Colonic mucosa (tissue), 4 donors: Measurements from ENCODE around the gene PLA2G4B. TPM values are rescaled to one million over a fixed set of nuclear protein-coding genes. Genes with fewer than 3 reads are reported as not detected.
"Not testable (repeated sequence)": the region's sequence is repeated elsewhere in the genome, so short reads cannot be mapped to it uniquely, and the experiment has no call there.

Source experiments
- DNase-seq: peaks from one replicate; pipeline ENCODE4 v3.0.0-alpha.2; 2020
- H3K27ac ChIP-seq: fragments of 200-600 bp; one replicate; pipeline ENCODE4 v1.8.0; 2021
- H3K27me3 ChIP-seq: fragments of 200-600 bp; one replicate; pipeline ENCODE4 v1.8.0; 2021
- H3K36me3 ChIP-seq: fragments of 200-600 bp; one replicate; pipeline ENCODE4 v1.8.0; 2021
- H3K4me1 ChIP-seq: fragments of 200-600 bp; one replicate; pipeline ENCODE4 v1.8.0; 2021; ENCODE audit warnings: mild to moderate bottlenecking
- H3K4me3 ChIP-seq: fragments of 200-600 bp; one replicate; pipeline ENCODE4 v1.8.0; 2021
- H3K9ac ChIP-seq, 2 donors: one replicate each; pipeline ENCODE4 v1.7.0; 2013; ENCODE audit warnings: control low read depth in 2 of 2, low read depth in 2 of 2, low read length in 2 of 2
- H3K9me3 ChIP-seq: fragments of 200-600 bp; one replicate; pipeline ENCODE4 v1.8.0; 2021
- CTCF ChIP-seq: fragments of 200-600 bp; IDR thresholded peaks from one replicate; pipeline ENCODE4 v1.8.0; 2022; ENCODE audit warnings: antibody characterized with exemption, mild to moderate bottlenecking
- intact Hi-C: fragments of 100-400 bp; cut with DNase I; formaldehyde crosslinking; loops from one replicate; pipeline ENCODE4 v1.14.1; 2022
- total RNA-seq, 2 donors: library from RNA; stranded (reverse); fragmentation: NEBNext Ultra II Directional in 1 of 2; extraction: Animal tissue kit (Norgen Biotek cat#: 25700) in 1 of 2; gene quantifications; one replicate each; pipeline ENCODE4 v1.2.1, GENCODE V29; 2021
- donor health status: healthy.
- donor health status: DM: no; HTN: no; CAD: no.
- donor health status: DM: no; HTN: no; CAD: no.

PLA2G4B gene
- total RNA-seq, 2 donors from 2014 or later = 2.2 to 6.2 TPM

GRCh38 chr15:41827880-41828806 is 10.5 kb upstream of the PLA2G4B start, which contains the start of gene JMJD7:
Gene JMJD7, plus strand, starts transcription at chr15:41828092. Its CDS starts 33 bp downstream, at chr15:41828125.
- intact Hi-C loops = no loop called here
- Histone ChIP-seq H3K4me1 (peaks cover 7% of the 10 kb centered on the region), H3K27ac (peak within 1 kb of the TSS; percentile 49), H3K4me3 (peak within 1 kb of the TSS; percentile 69), H3K9me3 (no peaks in the 10 kb centered on the region), H3K9ac (peak within 1 kb of the TSS; percentile 81 to 97), H3K36me3 (no peaks in the 10 kb centered on the region), H3K27me3 (no peaks in the 10 kb centered on the region)
- TF ChIP-seq CTCF = no peak
- peak; percentile 98 for DNase-seq

- Histone ChIP-seq H3K4me1 (peaks cover 7% of the 10 kb centered on the region), H3K27me3 (no peaks in the 10 kb centered on the region), H3K27ac (no peak overlapping the region), H3K4me3 (peak overlapping the region; percentile 69), H3K9ac (peak overlapping the region in 1 of 2 donors; percentile 97), H3K9me3 (no peaks in the 10 kb centered on the region), H3K36me3 (no peaks in the 10 kb centered on the region)
- TF ChIP-seq CTCF = no peak
- intact Hi-C loops = no loop called here
- no peak for DNase-seq
These were observed 9.9 kb upstream of the PLA2G4B start for GRCh38 chr15:41828807-41829141.

GRCh38 chr15:41829959-41830646 is 8.5 kb upstream of the PLA2G4B start:
- no peaks in the 10 kb centered on the region for H3K36me3 ChIP-seq
- no peak for DNase-seq
- intact Hi-C loops = no loop called here

GRCh38 chr15:41831291-41831690 is 7.4 kb upstream of the PLA2G4B start:
- H3K4me3 ChIP-seq, H3K27ac ChIP-seq, H3K9me3 ChIP-seq, H3K4me1 ChIP-seq, H3K9ac ChIP-seq, intact Hi-C loops, DNase-seq, H3K27me3 ChIP-seq, H3K36me3 ChIP-seq: not testable (repeated sequence)

More at GRCh38 chr15:41829959-41830646, 8.5 kb upstream of the PLA2G4B start:
- no peak overlapping the region for H3K4me3 ChIP-seq
- H3K27ac ChIP-seq = no peak overlapping the region
- no peak for TF ChIP-seq CTCF
- H3K27me3 ChIP-seq = no peaks in the 10 kb centered on the region
- no peaks in the 10 kb centered on the region for H3K9me3 ChIP-seq
- no peak overlapping the region for H3K9ac ChIP-seq
- H3K4me1 ChIP-seq = peaks cover 7% of the 10 kb centered on the region

GRCh38 chr15:41832208-41832607 is 6.4 kb upstream of the PLA2G4B start:
- H3K27ac ChIP-seq = no peak overlapping the region
- peaks cover 7% of the 10 kb centered on the region for H3K4me1 ChIP-seq
- H3K9ac ChIP-seq = no peak overlapping the region
- no peaks in the 10 kb centered on the region for H3K9me3 ChIP-seq
- intact Hi-C loops = no loop called here
- TF ChIP-seq CTCF = no peak
- DNase-seq = no peak
- no peaks in the 10 kb centered on the region for H3K27me3 ChIP-seq
- no peaks in the 10 kb centered on the region for H3K36me3 ChIP-seq
- no peak overlapping the region for H3K4me3 ChIP-seq
